PC-9 (cell line): ENCODE results near the gene MLX.

Experiments used
- EZH2 ChIP-seq: fragments of 200-600 bp; sonication (generic); IDR thresholded peaks from 2 replicates; pipeline ENCODE4 v1.8.0; 2017; ENCODE audit warnings: antibody characterized with exemption, low read depth
- TF ChIP-seq, protein P1 (sequence below): fragments of 200-600 bp; sonication (generic); conservative IDR thresholded peaks from 2 replicates; pipeline ENCODE4 v1.6.1; 2017; ENCODE audit warnings: mixed run types, antibody characterized with exemption, mild to moderate bottlenecking, moderate library complexity

DNA sequence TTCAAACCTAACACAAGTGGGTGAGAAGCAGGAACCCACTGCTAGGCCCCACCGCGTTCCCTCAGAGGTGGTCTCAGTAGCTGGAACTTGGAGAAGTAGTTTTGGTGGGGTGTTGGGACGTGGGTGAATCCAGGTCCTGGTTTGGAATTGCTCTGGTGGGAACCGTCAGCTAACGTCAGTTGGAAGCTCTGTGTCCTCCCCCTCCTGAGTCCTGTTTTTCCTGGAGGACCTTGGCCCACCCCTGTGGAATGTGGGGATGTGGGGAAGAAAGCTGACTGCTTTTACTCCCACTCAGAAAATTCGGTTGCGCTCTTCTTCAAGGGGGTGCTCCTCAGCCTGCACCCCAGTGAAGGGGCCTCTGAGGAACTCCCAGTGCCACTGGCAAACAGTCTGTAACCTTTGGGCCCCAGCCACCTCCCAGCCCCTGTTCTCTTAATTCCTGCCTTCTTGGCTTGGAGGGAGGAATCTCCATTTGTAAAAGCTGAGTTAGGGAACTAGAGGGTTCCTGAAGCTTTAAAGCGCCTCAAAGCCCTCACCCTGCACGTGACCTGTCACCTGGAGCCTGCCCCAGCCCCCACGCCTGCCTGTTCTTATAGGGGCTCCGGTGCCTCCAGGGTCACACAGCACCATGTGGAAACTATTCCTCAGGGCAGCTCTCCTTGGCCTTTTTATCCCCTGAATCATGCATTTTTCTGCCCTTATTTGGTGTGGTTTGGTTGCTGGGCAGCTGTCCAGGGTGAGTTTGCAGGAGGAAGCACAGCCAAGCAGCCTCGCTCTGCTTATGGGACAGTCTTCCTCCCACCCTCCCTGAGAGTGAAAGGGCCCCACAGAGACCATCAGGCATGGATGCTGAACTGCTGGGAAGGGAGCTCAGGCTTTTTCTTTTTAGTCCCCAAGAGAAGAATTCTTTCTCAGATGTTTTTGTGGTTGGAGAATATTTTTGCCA, 47.1 kb upstream of the MLX start:
- TF ChIP-seq, protein P1, sequence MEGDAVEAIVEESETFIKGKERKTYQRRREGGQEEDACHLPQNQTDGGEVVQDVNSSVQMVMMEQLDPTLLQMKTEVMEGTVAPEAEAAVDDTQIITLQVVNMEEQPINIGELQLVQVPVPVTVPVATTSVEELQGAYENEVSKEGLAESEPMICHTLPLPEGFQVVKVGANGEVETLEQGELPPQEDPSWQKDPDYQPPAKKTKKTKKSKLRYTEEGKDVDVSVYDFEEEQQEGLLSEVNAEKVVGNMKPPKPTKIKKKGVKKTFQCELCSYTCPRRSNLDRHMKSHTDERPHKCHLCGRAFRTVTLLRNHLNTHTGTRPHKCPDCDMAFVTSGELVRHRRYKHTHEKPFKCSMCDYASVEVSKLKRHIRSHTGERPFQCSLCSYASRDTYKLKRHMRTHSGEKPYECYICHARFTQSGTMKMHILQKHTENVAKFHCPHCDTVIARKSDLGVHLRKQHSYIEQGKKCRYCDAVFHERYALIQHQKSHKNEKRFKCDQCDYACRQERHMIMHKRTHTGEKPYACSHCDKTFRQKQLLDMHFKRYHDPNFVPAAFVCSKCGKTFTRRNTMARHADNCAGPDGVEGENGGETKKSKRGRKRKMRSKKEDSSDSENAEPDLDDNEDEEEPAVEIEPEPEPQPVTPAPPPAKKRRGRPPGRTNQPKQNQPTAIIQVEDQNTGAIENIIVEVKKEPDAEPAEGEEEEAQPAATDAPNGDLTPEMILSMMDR = no peak
- no peak for TF ChIP-seq EZH2
